NCI-H1092 treated with DMSO at 0.1 percent for 48 hours (cell line): ENCODE data around the gene GPR183.

ENCODE experiments used
- DNase-seq: peaks from one replicate; lab custom pipeline; 2025; lab: John Stamatoyannopoulos, UW

GPR183 gene

GRCh38 chr13:99246100-99246499 is 61.1 kb downstream of the GPR183 start:
- no peak for DNase-seq
